Measurements from ENCODE around the gene NTSR1.
"Not testable (repeated sequence)": the region's sequence is repeated elsewhere in the genome, so short reads cannot be mapped to it uniquely, and the experiment has no call there.

The NTSR1 gene

GRCh38 chr20:62675156-62675876 lies 33.3 kb upstream of the NTSR1 start:
- no peak for DNase-seq

- DNase-seq: no peak
These were observed 32.8 kb upstream of the NTSR1 start for GRCh38 chr20:62675877-62676260.

DNA sequence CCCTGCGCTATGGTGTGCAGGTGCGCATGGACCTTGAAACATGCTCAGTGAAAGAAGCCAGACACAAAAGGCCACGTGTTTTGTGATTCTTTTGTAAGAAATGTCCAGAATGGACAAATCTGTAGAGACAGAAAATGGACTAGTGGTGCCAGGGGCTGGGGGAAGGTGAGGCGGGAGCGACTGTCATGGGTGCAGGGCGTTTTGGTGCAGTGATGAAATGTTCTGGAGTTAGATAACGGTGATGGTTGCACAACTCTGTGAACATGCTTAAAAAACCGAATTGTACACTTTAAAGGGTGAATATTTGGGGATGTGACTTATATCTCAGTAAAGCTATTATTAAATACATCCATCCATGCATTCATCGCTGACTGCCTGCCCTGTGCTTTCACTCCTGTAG lies 31.7 kb upstream of the NTSR1 start:
- no peak for DNase-seq

- no peak for DNase-seq
These were observed 31.0 kb upstream of the NTSR1 start for GRCh38 chr20:62677678-62678077.

DNA sequence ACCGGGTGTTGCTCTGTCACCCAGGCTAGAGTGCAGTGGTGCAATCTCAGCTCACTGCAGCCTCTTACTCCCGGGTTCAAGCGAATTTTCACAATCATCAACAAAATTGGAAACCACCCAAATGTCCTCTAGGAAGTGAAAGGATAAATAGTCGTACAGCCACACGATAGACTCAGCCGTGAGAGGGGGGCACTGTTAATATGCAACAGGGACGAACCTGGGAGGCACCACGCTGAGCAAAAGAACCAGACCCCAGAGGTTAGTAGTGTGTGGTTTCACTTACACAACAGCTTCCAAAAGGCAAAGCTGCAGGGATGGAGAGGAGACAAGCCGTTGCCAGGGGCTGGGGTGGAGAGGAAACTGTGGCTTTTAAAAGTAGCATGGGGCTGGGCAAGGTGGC lies 30.1 kb upstream of the NTSR1 start:
- DNase-seq: no peak

DNA sequence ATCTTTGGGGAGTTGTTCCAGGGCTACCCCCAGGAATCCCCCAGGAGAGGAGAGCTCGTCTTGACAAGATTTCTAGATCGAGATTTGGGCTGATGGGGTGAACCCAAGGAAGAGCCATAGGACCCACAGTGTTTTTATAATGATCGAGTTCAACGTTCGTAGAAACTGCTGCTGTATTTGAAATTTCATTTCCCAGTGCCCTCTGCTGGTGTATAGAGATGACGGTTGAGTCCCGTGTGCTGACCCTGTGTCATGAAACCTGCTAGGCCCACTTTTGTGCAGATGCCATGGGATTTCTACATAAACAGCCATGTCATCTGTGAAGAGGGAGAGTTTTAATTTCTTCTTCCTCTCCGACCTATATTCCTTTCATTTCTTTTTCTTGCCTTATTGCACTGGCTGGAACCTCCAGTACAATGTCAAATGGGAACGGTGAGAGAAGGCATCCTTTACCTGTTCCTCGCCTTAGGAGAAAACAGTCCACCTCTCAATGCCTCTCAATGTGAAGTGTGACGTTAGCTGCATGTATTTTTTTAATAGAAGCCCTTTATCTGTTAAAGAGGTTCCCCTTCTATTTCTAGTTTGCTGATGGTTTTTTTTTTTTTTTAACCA lies 28.6 kb upstream of the NTSR1 start:
- no peak for DNase-seq

DNA sequence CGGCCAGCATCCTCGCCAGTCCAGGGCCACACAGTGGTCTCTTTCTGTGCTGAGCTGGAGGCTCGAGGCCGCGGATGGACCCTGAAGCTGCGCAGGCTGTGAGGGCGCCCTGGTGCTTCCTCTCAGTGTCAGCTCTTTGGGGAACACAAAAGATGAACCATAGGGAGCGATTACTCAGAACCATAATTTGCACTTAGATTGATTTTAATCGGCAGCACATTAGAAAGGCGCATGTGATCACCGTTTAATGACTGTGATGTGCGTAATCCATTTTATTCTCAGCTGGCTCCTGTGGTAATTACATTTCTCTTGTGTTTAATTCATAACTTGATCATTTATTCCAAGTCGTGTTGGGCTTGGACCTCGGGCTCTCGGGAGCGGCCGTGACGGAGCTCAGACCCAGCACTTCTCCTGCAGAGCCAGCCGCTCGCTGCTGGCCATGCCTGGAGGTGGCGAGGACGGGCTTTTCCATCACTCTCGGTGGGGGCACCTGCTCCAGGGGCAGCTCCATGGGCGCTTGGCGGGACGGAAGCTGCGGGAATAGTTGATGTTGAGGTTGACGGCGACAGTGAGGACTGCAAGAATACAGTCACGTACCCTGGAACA lies 25.6 kb upstream of the NTSR1 start:
- DNase-seq: no peak

DNA sequence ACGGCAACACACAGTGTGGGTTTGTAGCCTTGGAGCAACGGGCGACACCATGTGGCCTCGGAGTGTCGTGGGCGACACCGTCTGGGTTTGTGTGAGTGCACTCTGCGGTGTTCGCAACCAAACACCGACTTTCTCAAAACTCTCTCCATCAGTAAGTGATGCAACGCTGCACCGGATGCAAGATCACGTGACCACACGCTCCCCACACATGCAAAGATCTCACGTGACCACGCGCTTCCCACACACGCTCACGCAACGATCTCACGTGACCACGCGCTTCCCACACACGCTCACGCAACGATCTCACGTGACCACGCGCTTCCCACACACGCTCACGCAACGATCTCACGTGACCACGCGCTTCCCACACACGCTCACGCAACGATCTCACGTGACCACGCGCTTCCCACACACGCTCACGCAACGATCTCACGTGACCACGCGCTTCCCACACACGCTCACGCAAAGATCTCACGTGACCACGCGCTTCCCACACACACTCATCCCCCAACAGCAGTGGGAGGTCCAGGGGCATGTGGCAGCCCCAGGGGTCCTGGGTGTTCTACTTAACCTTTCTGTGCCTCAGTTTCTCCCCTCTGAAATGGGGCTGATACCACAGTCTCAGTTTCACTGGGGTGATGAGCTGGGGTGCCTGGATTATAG lies 24.8 kb upstream of the NTSR1 start:
- DNase-seq: not testable (repeated sequence)

GRCh38 chr20:62684981-62685380 lies 23.7 kb upstream of the NTSR1 start:
- no peak for DNase-seq

DNA sequence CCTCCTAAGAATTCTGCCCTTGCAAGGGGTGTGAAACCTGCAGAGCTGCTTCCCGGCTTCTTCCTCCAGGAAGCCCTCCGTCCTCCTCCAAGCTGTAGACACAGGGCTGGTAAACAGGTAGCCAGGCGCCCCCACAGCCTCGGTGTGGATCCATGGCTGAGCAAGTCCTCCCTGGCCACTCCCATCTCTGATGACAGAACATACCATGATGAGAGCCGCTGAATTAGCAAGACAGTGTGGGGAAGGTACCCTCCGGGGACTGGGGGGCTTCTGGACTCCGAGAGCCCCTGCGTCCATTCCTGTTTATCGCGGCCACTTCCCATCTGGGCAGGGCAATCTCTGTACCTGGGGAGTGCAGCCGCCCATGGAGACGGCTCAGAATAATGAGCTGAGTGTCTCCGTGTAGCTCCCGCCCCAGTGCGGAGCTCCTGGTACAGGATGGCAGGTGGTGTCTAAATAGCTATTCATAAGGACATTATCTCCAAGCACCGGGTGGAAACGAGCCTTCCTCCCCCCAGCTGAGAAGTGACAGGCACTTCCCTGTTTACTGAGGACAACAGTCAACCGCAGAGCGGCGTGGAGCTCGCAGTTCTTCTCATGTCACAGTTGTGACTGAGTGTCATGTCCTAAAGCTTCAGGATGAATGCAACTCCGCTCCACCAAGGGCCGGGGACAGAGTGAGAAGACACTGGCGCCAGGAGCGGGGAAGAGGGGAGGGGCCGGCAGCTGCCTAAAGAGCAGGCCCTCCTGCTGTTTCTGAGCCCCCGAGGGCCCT lies 22.7 kb upstream of the NTSR1 start:
- DNase-seq: no peak

DNA sequence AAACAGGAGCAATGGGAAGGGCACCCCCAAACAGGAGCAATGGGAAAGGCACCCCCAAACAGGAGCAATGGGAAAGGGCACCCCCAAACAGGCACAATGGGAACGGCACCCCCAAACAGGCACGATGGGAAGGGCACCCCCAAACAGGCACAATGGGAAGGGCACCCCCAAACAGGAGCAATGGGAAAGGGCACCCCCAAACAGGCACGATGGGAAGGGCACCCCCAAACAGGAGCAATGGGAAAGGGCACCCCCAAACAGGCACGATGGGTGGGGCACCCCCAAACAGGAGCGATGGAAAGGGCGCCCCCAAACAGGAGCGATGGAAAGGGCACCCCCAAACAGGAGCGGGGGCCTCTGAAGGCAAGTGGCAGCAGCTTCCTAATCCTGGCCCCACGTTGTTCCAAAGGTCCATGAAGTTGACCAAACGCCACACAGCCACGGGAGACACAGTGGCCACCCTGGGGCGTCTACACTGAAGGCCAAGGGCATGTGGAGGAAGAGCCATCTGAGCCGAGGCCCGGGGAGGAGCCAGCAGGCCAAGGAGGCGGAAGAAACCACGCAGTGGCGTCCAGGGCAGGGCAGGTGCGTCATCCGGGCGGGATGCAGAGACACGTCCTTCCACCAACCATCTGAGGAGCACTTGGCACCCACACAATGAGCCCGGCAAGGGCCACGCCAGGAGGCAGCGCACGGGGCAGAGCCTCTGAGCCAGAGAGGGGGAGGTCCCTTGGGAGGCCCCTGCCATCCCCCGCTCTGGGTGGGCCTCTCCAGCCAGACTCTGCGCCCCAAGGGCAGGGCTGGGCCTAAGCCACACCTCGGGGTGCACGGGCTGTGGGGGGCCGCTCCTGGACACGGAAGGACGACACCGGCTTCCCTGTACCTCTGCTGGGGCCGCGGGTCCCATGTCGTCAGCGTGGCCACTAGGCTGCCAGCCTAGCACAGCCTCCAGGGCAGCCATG lies 21.5 kb upstream of the NTSR1 start:
- no peak for DNase-seq

- DNase-seq: no peak
These were observed 20.6 kb upstream of the NTSR1 start for GRCh38 chr20:62688083-62688482.

- no peak for DNase-seq
These were observed 19.7 kb upstream of the NTSR1 start for GRCh38 chr20:62688855-62689460.

GRCh38 chr20:62689861-62690260 lies 18.8 kb upstream of the NTSR1 start:
- no peak for DNase-seq

DNA sequence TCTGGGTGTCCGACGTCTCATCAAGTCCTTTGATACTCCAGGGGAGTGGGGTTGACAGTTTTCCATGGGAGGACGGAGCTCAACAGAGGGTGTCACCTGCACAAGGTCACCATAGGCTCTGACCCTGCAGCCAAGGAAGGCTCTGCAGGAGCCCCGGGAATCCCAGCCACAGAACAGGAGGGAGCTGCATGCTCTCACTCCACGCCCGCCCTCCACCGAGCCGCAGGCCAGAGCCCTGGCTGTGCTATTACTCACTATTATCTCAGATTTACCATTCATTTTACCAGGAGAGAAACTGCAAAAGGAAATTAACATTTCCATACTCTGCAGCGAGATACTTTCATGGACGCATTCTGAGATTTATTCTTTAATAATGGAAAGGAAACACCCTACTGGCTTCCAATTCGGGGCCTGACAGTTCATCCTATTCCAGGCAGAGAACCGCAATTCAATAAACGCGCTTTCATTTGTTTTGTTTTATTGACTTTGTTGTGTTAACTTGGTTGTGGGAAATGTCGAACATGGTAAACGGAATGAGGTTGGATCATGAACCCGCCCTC lies 18.3 kb upstream of the NTSR1 start:
- no peak for DNase-seq

DNA sequence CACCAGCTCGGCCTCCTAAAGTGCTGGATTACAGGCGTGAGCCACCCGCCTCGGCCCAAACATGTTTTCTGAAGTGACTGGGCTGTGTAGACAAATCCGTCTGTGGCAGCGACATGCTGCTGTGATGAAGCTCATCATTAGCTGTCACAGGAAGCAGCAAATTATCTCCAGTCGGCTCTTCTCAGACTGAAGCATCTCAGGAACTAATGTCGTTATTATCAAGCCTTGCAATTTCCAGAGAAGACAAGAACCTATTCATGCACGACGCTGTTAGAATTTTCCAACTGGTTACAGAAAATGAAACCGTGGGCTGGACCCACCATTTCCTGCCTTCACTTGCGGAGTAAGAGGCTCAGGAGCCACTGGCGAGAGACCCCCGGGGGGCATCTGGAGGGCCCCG lies 17.1 kb upstream of the NTSR1 start:
- DNase-seq: no peak

DNA sequence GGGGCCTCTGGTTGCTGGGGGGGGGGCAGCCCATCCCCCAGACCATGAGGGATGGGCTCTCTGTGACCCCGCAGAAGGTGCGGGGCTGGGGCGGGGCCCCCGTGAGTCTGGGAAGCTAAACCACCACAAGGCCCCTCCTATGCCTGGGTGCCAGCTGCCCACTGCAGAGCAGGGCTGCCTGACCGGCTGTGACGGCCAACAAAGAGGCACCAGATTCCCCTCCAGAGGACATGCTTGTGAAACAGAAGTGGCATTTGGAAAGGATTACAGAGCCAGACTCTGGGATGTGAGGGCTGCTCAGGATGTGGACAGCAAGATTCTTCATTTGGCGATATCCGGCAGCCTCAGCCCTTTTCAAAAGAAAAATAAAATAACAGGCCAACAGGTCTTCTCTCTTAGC lies 16.5 kb upstream of the NTSR1 start:
- no peak for DNase-seq

- DNase-seq: no peak
These were observed 15.7 kb upstream of the NTSR1 start for GRCh38 chr20:62692801-62693523.

DNA sequence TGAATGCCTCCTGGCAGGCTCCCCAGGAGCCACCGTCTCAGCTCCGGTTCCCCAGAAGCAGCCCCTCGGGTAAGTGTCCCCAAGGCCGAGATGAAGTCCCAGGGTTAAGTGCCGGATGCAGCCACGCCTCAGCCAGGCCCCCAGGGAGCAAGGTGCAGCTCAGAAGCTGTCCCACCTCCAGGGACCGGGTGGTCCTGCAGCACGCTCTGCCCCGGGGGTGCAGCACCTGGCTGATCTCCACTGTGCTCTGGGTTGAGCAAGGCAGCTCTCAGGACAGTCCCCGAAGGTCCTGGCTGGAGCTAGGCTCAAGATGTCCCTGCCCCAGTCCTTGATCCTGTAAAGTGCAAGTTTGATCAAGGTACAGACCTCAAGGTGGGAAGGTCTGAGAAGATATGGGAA lies 15.1 kb upstream of the NTSR1 start:
- DNase-seq: no peak

GRCh38 chr20:62694106-62694505 lies 14.5 kb upstream of the NTSR1 start:
- DNase-seq: no peak

GRCh38 chr20:62694868-62695267 lies 13.8 kb upstream of the NTSR1 start:
- DNase-seq: no peak
